ENCODE data around the gene GPR153. TPM values are rescaled to one million over a fixed set of nuclear protein-coding genes. Genes with fewer than 3 reads are reported as not detected.

The GPR153 gene
- total and polyA plus RNA-seq, 2 of the 8 experiments (the other 6 are each of a cell fraction or from before 2014, with no cell fraction given): 5.7 to 8.1 TPM

DNA sequence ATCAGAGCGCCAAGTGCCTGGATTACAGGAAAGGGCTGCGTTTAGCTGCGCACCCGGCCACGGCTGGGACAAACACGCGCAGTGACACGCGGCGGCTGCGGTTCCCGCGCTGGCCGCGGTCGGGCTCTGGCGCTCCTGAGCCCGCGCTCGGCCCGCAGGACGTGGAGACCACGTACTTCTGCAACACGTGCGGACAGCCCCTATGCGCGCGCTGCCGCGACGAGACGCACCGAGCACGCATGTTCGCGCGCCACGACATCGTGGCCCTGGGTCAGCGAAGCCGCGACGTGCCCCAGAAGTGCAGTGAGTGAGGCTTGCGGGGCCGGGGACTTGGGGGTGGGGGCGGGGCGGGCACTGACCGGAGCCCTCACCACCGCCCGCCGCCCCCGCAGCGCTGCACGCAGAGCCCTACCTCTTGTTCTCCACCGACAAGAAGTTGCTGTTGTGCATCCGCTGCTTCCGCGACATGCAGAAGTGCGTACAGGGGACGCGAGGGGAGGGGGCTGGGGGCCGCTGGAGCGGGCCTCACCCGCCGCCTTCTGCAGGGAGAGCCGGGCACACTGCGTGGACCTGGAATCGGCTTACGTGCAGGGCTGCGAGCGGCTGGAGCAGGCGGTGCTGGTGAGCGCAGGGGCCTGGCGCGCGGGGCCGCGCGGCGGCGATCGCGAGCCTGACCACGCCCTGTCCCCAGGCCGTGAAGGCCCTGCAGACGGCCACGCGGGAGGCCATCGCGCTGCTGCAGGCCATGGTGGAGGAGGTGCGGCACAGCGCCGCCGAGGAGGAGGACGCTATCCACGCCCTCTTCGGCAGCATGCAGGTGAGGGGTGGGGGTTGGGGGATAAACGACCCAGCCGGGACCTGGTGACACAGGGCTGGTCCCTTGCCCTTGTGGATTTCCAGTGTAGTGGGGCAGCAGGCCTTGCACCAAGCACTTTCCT is 51.9 kb downstream of the GPR153 start (continued):
- TF ChIP-seq POU5F1 (IDR thresholded peaks at IDR 0.05; ENCODE audit: low read depth, low read length) (no peak), BRCA1 (IDR thresholded peaks at IDR 0.05; ENCODE audit: low read depth, low read length) (no peak), CREB1 (IDR thresholded peaks at IDR 0.05) (peak; percentile 52; the same call in 1 of the 2 replicates), BACH1 (IDR thresholded peaks at IDR 0.05; ENCODE audit: low read length) (peak; percentile 82), CBX8 (IDR thresholded peaks at IDR 0.05; ENCODE audit: borderline replicate concordance, low read depth, low read length) (no peak), SIN3A (conservative IDR thresholded peaks at IDR 0.05 in 1 of 2, IDR thresholded peaks at IDR 0.05 in 1 of 2; ENCODE audit: low read depth in 1 of 2, low read length in 2 of 2) (peak in 1 of 2 experiments; percentile 10; a peak in 1 of 4 replicates), SIRT6 (IDR thresholded peaks at IDR 0.05; ENCODE audit: low read length) (no peak)
- TF ChIP-seq, protein P1, sequence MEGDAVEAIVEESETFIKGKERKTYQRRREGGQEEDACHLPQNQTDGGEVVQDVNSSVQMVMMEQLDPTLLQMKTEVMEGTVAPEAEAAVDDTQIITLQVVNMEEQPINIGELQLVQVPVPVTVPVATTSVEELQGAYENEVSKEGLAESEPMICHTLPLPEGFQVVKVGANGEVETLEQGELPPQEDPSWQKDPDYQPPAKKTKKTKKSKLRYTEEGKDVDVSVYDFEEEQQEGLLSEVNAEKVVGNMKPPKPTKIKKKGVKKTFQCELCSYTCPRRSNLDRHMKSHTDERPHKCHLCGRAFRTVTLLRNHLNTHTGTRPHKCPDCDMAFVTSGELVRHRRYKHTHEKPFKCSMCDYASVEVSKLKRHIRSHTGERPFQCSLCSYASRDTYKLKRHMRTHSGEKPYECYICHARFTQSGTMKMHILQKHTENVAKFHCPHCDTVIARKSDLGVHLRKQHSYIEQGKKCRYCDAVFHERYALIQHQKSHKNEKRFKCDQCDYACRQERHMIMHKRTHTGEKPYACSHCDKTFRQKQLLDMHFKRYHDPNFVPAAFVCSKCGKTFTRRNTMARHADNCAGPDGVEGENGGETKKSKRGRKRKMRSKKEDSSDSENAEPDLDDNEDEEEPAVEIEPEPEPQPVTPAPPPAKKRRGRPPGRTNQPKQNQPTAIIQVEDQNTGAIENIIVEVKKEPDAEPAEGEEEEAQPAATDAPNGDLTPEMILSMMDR (IDR thresholded peaks at IDR 0.05; ENCODE audit: control extremely low read depth in 1 of 3, insufficient read depth in 1 of 3, low read depth in 1 of 3, low read length in 3 of 3): peak in 2 of 3 experiments; percentile 34 to 55; a peak in 3 of 4 replicates
- TF ChIP-seq, protein P2, sequence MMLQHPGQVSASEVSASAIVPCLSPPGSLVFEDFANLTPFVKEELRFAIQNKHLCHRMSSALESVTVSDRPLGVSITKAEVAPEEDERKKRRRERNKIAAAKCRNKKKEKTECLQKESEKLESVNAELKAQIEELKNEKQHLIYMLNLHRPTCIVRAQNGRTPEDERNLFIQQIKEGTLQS (IDR thresholded peaks at IDR 0.05; ENCODE audit: insufficient read depth, low read depth, low read length): no peak

Measured in H1 (cell line).